ENCODE measurements around the gene MICAL3.

Gene MICAL3

DNA sequence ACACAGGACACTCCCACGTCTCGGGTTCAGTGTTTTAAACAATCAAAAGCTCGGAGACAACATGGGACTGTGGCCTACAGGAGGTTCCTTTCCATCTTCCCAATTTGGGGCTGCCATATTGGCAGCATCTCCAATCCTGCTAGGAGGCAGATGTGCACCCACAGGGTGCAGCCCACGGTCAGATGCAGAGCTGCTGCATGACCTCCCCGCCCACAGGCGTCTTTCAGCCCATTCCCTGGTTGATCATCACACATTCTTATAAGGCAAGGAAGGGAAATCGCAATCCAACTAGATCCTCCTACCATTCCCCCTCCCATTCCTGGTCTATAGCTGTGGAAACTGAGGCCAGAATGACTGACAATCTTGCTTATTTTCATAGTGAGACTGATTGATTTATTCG, 121.4 kb downstream of the MICAL3 start:
- DNase-seq, result no peak
- peaks cover 30% of the 10 kb centered on the region for H3K36me3 ChIP-seq
- H3K9me3 ChIP-seq, result no peaks in the 10 kb centered on the region
- no peaks in the 10 kb centered on the region for H3K4me1 ChIP-seq
- no peak for TF ChIP-seq CTCF (IDR thresholded peaks at IDR 0.05; ENCODE audit: low read depth, low read length)
- H3K4me3 ChIP-seq (ENCODE audit: low read depth, low read length), result no peak overlapping the region
- H3K27me3 ChIP-seq, result no peaks in the 10 kb centered on the region

DNA sequence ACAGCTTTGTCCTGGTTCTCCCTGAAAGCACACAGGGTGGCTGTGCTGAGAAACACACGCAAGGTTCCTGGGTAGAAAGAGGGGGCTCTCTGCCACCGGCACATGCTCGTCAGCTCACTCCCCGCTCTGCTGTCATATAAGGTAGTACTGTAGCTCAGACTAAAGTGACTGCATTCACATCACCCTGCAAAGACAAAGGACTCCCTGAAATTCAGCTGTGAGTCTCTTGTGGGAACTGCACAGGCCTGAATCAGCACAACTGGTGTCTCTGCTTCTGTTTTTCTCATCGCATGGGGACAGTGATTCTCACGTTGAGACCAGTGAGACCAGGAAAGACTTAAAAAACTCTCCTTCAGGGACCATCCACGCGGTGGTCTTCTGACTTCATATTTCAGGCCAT, 126.0 kb downstream of the MICAL3 start:
- no peak for DNase-seq
- H3K27me3 ChIP-seq, result no peaks in the 10 kb centered on the region
- H3K4me1 ChIP-seq, result peaks cover 4% of the 10 kb centered on the region; the same call in 1 of the 2 replicates
- H3K36me3 ChIP-seq, result peaks cover 18% of the 10 kb centered on the region
- no peak for TF ChIP-seq CTCF (IDR thresholded peaks at IDR 0.05; ENCODE audit: low read depth, low read length)
- no peak overlapping the region for H3K4me3 ChIP-seq (ENCODE audit: low read depth, low read length)
- H3K9me3 ChIP-seq, result no peaks in the 10 kb centered on the region

DNA sequence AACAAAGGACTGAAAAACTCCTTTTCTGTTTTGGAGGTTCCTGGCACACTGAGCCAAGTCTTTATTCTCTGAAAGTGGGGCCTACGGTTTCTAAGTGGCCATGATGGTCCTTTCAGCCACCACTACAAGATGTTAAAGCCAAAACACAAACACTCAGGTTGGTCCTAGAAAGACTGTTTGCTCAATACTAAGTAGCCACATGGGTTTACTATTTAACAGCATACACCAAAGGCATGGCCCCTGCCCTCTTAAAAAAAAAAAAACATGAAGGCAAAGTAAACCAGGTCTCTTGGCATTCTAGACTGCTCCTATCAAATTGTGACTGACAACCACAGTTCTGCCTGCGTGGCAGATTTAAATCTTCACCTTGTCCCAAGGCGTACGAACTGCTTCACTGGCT, 126.5 kb downstream of the MICAL3 start:
- Histone ChIP-seq H3K27me3 (no peaks in the 10 kb centered on the region), H3K9me3 (no peaks in the 10 kb centered on the region), H3K4me1 (peaks cover 4% of the 10 kb centered on the region; the same call in 1 of the 2 replicates), H3K36me3 (peaks cover 19% of the 10 kb centered on the region), H3K4me3 (ENCODE audit: low read depth, low read length) (no peak overlapping the region)
- no peak for DNase-seq
- TF ChIP-seq CTCF (IDR thresholded peaks at IDR 0.05; ENCODE audit: low read depth, low read length), result no peak

GRCh38 chr22:17897426-17897825, 126.9 kb downstream of the MICAL3 start:
- Histone ChIP-seq H3K4me1 (peaks cover 4% of the 10 kb centered on the region; the same call in 1 of the 2 replicates), H3K36me3 (peaks cover 15% of the 10 kb centered on the region), H3K4me3 (ENCODE audit: low read depth, low read length) (no peak overlapping the region), H3K27me3 (no peaks in the 10 kb centered on the region), H3K9me3 (no peaks in the 10 kb centered on the region)
- TF ChIP-seq CTCF (IDR thresholded peaks at IDR 0.05; ENCODE audit: low read depth, low read length), result no peak
- DNase-seq, result no peak

GRCh38 chr22:17896586-17896985, 127.8 kb downstream of the MICAL3 start:
- TF ChIP-seq CTCF (IDR thresholded peaks at IDR 0.05; ENCODE audit: low read depth, low read length), result peak; percentile 80
- Histone ChIP-seq H3K4me1 (peaks cover 4% of the 10 kb centered on the region; the same call in 1 of the 2 replicates), H3K36me3 (peaks cover 12% of the 10 kb centered on the region), H3K9me3 (no peaks in the 10 kb centered on the region), H3K27me3 (no peaks in the 10 kb centered on the region), H3K4me3 (ENCODE audit: low read depth, low read length) (peak overlapping the region; percentile 7; the same call in 1 of the 2 replicates)
- DNase-seq, result peak; percentile 78

DNA sequence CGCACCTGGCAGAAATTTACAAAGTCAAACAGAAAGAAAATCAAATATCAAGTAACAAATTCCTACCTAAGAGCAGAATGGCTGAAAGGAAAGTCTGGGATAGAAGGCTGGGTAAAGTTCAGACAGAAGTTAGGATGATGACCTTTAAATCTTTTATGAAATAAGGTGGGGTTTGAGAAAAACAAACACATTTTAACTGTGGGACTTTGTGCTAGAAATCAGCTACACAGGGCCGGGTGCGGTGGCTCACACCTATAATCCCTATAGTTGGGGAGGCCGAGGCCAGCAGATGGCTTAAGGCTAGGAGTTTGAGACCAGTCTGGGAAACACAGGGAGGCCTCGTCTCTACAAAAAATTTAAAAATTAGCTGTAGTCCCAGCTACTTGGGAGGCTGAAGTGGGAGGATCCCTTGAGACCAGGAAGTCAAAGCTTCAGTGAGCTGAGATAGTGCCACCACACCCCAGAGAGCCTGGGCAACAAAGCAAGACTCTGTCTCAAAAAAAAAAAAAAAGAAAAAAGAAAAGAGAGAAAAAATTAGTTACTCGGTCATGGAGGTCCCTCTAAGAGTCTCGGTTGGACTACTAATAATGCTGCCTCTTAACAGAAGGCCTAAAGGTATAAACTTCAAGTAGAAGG, 130.3 kb downstream of the MICAL3 start:
- TF ChIP-seq CTCF (IDR thresholded peaks at IDR 0.05; ENCODE audit: low read depth, low read length), result no peak
- Histone ChIP-seq H3K36me3 (peaks cover 14% of the 10 kb centered on the region), H3K9me3 (no peaks in the 10 kb centered on the region), H3K4me1 (peaks cover 4% of the 10 kb centered on the region; the same call in 1 of the 2 replicates), H3K27me3 (no peaks in the 10 kb centered on the region), H3K4me3 (ENCODE audit: low read depth, low read length) (no peak overlapping the region)
- DNase-seq, result no peak

Measured in BE2C (cell line).